Testis (tissue), 2 donors: ENCODE data around the gene SUCNR1.

ENCODE experiments used
- CTCF ChIP-seq, 3 experiments: fragments of 450-650 bp in 2 of 3; fragments of 200-600 bp in 1 of 3; sonication (generic) in 1 of 3; IDR thresholded peaks; one replicate each; pipeline ENCODE4 v1.5.1; 2016 to 2019; ENCODE audit warnings: antibody characterized with exemption in 3 of 3, mild to moderate bottlenecking in 2 of 3, moderate library complexity in 1 of 3
- POLR2A ChIP-seq: fragments of 450-650 bp; IDR thresholded peaks from one replicate; pipeline ENCODE4 v1.6.1; 2017; ENCODE audit warnings: antibody characterized with exemption, mild to moderate bottlenecking, moderate library complexity

GRCh38 chr3:151841801-151842200 is 31.6 kb upstream of the SUCNR1 start:
- TF ChIP-seq CTCF (IDR thresholded peaks at IDR 0.05) (no peak), POLR2A (no peak)
